ENCODE data around the gene REPS1.

REPS1 gene

DNA sequence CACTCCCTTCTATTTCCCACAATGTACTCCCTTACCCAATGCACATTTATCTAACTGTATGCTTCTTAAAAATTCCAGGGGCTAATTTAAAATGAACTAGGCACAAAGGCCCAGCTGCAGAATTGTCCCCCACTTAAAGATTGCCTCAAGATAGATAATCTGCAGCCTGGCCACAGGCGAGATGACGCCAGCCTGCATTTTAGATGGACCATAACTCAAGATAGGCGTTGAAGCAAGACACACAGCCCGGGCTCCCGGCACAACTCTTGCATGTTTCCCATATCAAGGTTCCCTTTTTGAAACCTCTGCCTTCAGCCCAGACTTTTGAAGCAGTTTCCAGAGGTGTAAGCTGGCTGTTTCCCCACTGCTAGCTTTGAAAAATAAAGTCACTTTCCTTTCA is 3.2 kb upstream of the REPS1 start:
- peaks cover 7% of the 10 kb centered on the region; the same call in 1 of the 2 replicates for H3K4me1 ChIP-seq (ENCODE audit: insufficient read depth, low read length)
- H3K9me3 ChIP-seq (ENCODE audit: control insufficient read depth, insufficient read depth, low read length), result no peaks in the 10 kb centered on the region
- H3K9ac ChIP-seq (ENCODE audit: low read depth, low read length), result no peak overlapping the region
- H3K36me3 ChIP-seq (ENCODE audit: insufficient read depth, low read length), result no peaks in the 10 kb centered on the region

DNA sequence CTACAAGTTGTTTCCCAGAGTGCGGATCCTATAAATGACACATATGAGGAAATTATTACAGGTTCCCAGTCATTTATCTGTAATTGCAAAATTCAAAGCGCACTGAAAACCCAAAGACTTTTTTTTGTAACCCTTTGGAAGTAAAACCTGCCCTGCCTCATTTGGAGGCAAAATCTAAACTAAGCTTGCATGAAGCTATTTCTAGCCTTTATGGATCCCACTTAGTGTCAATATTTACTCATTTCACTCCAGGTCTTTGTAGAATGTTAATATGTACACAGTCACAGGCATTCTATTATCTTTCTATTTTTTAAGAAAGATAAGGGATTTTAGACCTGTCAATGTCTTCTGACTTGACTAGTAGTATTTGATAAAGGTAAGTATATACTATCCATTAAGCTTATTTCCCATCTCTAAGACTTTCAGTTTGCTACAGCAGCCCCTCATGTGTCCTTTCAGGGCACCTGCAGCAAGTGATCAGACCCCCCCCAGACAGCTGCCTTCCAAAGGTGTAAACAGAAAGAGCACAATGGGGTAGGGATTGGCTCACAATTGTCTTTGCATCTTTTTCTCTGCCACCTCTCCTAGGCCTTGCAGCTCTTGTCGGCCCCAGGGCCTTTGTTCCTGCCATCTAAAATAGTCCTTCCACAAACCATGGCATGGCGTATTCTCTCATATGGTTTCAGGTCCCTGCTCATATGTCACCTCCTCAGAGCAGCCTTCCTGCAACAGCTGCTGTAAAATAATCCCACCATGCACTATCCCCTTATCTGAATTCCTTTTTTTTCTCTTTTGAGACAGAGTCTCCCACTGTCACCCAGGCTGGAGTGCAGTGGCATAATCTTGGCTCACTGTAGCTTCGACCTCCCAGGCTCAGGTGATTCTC is 1.3 kb upstream of the REPS1 start:
- Histone ChIP-seq H3K36me3 (ENCODE audit: insufficient read depth, low read length) (no peaks in the 10 kb centered on the region), H3K9me3 (ENCODE audit: control insufficient read depth, insufficient read depth, low read length) (no peaks in the 10 kb centered on the region), H3K4me1 (ENCODE audit: insufficient read depth, low read length) (peaks cover 17% of the 10 kb centered on the region), H3K9ac (ENCODE audit: low read depth, low read length) (no peak overlapping the region)

DNA sequence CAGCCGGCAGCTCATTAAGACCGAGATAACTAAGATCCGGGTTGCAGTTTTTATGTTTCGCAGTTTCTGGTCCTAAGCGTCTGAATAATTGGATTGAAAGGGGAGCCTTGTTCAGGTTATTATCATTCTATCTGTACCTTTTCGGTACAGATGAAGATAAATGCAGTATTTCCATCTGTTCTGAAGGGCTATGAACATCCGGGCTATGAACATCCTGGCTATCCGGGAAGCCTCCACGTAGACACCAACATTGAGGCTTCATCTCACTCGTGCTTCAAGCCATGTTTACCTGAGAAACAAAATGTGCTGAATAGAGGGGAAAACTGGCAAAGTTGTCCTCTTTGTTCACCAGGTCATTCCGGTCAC is 399 bp upstream of the REPS1 start:
- no peaks in the 10 kb centered on the region for H3K9me3 ChIP-seq (ENCODE audit: control insufficient read depth, insufficient read depth, low read length)

DNA sequence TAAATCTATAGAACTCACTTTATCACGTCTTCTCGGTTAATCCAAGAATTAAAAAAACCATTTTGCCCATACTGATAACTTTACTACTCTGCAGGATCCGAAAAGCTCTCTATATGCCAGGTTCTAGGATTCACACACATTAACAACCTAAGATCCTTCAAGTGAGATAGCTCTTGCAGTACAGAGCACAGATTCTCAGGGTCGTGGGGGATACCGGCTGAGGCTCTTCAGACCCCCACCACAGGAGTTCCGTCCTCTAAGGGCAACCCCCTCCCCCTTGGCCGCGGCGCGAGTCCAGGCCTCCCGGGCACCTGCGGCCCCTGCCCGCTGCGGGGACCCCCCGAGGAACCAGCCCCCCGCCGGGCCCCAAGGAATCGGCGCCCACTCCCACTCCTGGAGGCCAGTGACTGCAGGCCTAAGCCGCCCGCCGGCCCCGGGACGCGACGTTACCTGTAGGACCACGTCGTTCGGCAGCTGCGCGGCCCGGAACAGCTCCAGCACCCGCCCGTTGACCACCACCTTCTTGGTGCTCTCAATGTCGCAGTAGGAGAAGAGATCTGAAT is 892 bp downstream of the REPS1 start:
- no peaks in the 10 kb centered on the region for H3K9me3 ChIP-seq (ENCODE audit: control insufficient read depth, insufficient read depth, low read length)
- peaks cover 18% of the 10 kb centered on the region for H3K4me1 ChIP-seq (ENCODE audit: insufficient read depth, low read length)
- no peaks in the 10 kb centered on the region for H3K36me3 ChIP-seq (ENCODE audit: insufficient read depth, low read length)

More for the DNA sequence above, 399 bp upstream of the REPS1 start:
- Histone ChIP-seq H3K36me3 (ENCODE audit: insufficient read depth, low read length) (no peaks in the 10 kb centered on the region), H3K4me1 (ENCODE audit: insufficient read depth, low read length) (peaks cover 16% of the 10 kb centered on the region), H3K9ac (ENCODE audit: low read depth, low read length) (peak overlapping the region; percentile 82)

DNA sequence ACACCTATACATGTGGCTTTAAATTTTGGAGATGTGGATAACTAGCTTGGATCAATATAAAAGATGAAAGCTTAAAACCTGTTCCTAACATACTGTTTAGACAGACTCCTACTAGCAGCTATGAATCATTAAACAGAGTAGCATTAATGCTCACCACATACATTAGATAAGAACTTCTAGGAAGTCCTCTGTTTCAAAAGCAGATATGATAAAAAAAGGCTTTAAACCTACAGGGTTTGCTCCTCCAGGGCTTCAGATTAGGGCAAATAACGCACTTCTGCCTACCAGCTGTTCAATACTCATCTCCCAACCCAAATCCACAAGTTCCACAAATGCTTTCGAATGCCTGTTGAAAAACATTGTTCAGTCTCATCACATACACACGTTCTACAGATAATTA is 1.5 kb downstream of the REPS1 start:
- Histone ChIP-seq H3K9me3 (ENCODE audit: control insufficient read depth, insufficient read depth, low read length) (no peaks in the 10 kb centered on the region), H3K4me1 (ENCODE audit: insufficient read depth, low read length) (peaks cover 18% of the 10 kb centered on the region), H3K36me3 (ENCODE audit: insufficient read depth, low read length) (no peaks in the 10 kb centered on the region), H3K9ac (ENCODE audit: low read depth, low read length) (peak overlapping the region; percentile 82)

More for the DNA sequence above, 892 bp downstream of the REPS1 start:
- H3K9ac ChIP-seq (ENCODE audit: low read depth, low read length), result peak overlapping the region; percentile 82

DNA sequence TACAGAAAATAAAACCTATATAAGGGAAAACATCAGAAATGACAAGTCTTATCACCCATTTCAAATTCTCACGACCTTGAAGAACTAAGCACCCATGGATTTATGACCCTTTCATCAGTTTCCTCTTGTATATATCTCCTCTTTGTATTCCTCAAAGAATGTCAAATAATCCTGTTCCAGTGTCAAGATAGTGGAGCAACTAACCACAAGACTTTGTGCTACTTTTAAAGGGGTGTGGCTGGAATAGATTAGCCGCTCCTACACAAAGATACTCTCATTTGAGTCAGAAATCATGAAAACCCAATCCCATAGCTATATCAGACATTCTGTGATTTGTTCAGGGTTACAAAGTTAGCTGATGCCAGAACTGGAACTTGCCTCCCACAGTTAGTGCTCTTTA is 6.6 kb downstream of the REPS1 start:
- Histone ChIP-seq H3K9ac (ENCODE audit: low read depth, low read length) (no peak overlapping the region), H3K4me1 (ENCODE audit: insufficient read depth, low read length) (peaks cover 52% of the 10 kb centered on the region), H3K36me3 (ENCODE audit: insufficient read depth, low read length) (no peaks in the 10 kb centered on the region), H3K9me3 (ENCODE audit: control insufficient read depth, insufficient read depth, low read length) (no peaks in the 10 kb centered on the region)

DNA sequence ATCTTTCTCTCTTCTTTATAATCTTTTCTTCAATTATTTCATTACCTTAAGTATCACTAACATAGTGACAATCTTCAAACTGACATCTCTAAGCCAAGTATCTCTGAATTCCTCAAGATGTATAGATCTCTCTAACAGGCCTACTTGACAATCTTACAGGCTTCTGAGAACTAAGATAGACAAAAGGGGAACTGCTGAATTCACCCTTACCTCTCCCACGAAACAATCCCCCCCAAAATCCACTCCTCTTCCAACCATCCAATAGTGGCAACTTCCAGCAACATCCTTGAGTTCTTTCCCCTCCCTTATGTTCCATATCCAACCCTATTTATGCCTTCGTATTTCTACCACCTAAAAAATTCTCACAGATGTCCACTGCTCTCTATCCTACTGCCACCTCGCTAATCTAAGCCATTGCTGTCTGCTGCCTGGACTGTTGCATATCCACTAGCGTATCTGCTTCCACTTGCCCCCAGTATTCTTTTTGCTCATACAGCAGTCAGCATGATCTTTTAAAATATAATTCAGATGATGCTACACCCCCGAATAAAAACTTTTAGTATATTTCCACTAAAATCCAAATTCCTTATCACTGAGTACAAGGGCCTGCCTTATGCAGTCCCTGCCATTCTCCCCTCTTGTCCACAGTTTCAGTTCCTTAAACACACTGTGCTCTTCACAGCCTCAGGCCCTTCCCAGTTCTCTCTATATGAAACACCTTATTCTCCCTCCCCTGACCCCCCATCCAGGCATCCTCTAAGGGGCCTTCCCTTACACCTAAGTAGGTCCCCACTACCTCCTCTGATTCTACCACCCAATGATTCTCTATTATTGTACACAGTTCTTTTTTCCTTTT is 8.0 kb downstream of the REPS1 start:
- H3K4me1 ChIP-seq (ENCODE audit: insufficient read depth, low read length), result peaks cover 55% of the 10 kb centered on the region
- no peaks in the 10 kb centered on the region for H3K36me3 ChIP-seq (ENCODE audit: insufficient read depth, low read length)
- no peaks in the 10 kb centered on the region for H3K9me3 ChIP-seq (ENCODE audit: control insufficient read depth, insufficient read depth, low read length)
- no peak overlapping the region for H3K9ac ChIP-seq (ENCODE audit: low read depth, low read length)

DNA sequence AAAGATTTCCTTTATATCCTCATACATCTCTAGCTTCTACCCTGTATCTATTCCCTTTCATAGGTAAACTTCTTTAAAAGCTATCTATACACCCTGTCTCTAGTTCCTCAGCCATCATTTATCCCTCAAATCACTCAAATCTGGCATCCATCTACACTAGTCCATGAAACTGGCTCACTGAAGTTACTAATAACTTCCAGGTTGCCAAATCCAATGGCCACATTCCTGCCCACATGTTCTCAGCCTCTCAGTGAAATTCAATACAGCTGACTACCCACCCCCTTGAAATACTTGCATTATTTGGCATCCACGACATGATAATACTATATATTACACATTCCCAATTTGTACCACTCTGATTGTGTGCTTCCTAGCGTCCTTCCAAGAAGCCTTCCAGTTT is 8.7 kb downstream of the REPS1 start:
- H3K4me1 ChIP-seq (ENCODE audit: insufficient read depth, low read length), result peaks cover 49% of the 10 kb centered on the region
- no peak overlapping the region for H3K9ac ChIP-seq (ENCODE audit: low read depth, low read length)
- no peaks in the 10 kb centered on the region for H3K9me3 ChIP-seq (ENCODE audit: control insufficient read depth, insufficient read depth, low read length)
- no peaks in the 10 kb centered on the region for H3K36me3 ChIP-seq (ENCODE audit: insufficient read depth, low read length)

DNA sequence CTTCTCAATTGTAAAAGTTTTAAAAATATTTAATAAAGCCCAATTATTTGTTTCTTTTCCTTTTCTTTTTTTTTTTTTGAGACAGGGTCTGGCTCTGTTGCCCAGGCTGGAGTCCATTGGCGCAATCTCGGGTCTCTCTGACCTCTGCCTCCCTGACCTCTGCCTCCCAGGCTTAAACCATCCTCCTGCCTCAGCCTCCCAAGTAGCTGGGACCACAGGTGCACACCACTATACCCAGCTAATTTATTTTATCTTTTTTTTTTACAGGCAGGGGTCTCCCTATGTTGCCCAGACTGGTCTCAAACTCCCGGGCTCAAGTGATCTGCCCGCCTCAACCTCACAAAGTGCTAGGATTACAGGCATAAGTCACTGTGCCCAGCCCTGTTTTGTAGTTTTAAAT is 9.8 kb downstream of the REPS1 start:
- H3K36me3 ChIP-seq (ENCODE audit: insufficient read depth, low read length), result no peaks in the 10 kb centered on the region
- no peak overlapping the region for H3K9ac ChIP-seq (ENCODE audit: low read depth, low read length)
- no peaks in the 10 kb centered on the region for H3K9me3 ChIP-seq (ENCODE audit: control insufficient read depth, insufficient read depth, low read length)
- H3K4me1 ChIP-seq (ENCODE audit: insufficient read depth, low read length), result peaks cover 50% of the 10 kb centered on the region

DNA sequence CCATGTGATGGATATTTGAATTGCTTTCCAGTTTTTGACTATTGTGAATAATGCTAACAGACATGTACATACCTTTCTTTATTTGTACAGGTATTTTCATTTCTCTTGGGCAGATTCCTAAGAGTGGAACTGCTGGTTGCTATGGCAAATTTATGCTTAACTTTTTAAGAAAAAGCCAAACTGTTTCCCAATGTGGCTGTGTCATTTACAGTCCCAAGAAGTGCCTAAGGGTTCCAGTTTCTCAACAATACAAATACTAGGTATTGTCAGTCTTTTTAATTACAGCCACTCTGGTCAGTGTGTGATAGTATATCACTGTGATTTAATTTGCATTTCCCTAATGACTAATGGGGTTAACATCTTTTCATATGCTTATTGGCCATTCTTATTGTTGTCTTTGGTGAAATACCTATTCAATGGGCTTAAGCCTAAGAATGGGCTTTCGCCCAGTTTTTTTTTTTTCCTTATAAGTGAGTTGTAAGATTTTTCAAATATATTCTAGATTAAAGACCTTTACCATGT is 10.3 kb downstream of the REPS1 start:
- no peaks in the 10 kb centered on the region for H3K9me3 ChIP-seq (ENCODE audit: control insufficient read depth, insufficient read depth, low read length)
- no peaks in the 10 kb centered on the region for H3K36me3 ChIP-seq (ENCODE audit: insufficient read depth, low read length)
- H3K4me1 ChIP-seq (ENCODE audit: insufficient read depth, low read length), result peaks cover 53% of the 10 kb centered on the region
- H3K9ac ChIP-seq (ENCODE audit: low read depth, low read length), result no peak overlapping the region

DNA sequence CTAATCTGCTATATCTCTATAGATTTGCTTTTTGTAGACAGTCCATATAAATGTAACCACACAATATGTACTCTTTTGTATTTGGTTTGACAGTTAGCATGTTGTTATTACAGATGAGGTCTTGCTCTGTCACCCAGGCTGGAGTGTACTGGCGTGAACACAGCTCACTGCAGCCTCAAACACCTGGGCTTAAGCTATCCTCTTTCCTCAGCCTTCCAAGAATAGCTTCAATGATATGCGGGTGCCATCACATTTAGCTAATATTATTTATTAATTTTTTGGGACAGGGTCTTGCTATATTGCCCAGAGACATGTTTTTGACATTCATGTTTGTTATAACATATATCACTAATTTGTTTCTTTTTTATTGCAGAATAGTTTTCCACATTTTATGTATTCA is 10.8 kb downstream of the REPS1 start:
- Histone ChIP-seq H3K36me3 (ENCODE audit: insufficient read depth, low read length) (no peaks in the 10 kb centered on the region), H3K9me3 (ENCODE audit: control insufficient read depth, insufficient read depth, low read length) (no peaks in the 10 kb centered on the region), H3K4me1 (ENCODE audit: insufficient read depth, low read length) (peaks cover 57% of the 10 kb centered on the region), H3K9ac (ENCODE audit: low read depth, low read length) (no peak overlapping the region)

DNA sequence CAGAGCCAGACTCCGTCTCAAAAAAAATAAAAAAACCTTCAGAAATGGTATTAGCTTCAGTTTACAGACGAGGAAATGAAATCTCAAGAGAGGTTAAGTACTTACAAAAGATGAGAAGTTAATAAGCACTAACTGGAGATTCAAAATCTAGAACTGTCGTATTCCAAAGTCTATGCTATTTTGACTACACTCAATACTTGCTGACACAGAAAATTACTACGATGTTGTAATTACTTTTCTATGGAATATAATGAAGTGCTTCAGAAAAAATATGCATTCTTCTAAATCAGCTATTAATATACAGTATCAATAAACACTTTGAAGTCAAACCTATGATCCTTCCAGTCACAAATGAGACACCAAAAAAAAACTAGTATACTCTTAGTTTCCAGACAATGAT is 12.2 kb downstream of the REPS1 start:
- Histone ChIP-seq H3K9ac (ENCODE audit: low read depth, low read length) (no peak overlapping the region), H3K9me3 (ENCODE audit: control insufficient read depth, insufficient read depth, low read length) (no peaks in the 10 kb centered on the region), H3K4me1 (ENCODE audit: insufficient read depth, low read length) (peaks cover 68% of the 10 kb centered on the region), H3K36me3 (ENCODE audit: insufficient read depth, low read length) (no peaks in the 10 kb centered on the region)

DNA sequence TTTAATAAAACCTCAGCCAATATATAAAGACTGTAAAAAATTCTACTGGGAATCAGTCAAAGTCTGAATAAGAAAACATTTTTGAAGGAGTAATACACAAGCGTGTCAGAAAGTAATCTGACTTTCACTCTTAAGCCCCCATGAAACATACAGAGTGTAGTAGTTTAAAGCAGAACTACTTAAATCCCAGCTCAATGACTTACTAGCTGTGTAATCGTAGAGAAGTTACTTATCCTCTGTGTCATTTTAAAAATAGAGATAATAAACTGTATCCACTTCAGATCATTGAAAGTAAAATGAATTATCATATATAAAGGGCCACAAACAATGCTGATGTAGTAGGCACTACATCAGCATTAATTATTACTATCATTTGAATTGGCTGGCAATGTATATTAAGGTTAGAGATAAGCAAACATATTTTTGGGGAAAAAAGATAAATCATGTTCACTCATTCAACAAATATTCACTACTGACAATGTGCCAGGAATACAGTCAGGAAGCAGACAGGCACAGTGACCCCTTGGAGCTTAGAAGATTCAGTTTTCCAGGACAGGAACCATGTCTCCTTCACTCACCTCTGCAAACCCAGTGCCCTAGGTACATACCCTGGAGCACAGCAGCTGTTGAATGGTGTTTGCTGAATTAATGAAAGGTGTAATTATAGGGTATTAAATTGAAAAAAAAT is 14.4 kb downstream of the REPS1 start:
- Histone ChIP-seq H3K9ac (ENCODE audit: low read depth, low read length) (no peak overlapping the region), H3K4me1 (ENCODE audit: insufficient read depth, low read length) (peaks cover 54% of the 10 kb centered on the region), H3K36me3 (ENCODE audit: insufficient read depth, low read length) (no peaks in the 10 kb centered on the region), H3K9me3 (ENCODE audit: control insufficient read depth, insufficient read depth, low read length) (no peaks in the 10 kb centered on the region)

DNA sequence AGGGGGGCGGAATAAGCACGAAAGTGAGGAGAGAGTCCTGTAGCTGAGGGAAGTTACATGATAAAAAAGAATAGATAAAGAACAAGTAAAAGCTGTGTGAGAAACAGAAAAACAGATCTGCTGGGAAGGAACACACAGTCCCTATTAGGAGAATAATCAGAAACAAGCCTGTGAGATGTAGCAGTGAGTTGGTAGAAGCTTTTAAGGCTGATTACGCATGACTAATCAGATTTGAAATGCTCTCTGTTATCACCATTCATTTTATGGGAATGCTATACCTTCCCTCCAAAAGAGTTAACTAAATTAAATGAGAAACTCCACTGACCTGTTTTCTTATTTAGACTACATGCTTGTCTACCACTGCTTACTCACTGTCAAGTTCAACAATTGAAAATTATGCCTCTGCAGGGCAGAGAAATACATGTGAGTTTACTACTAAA is 15.8 kb downstream of the REPS1 start:
- H3K9ac ChIP-seq (ENCODE audit: low read depth, low read length), result no peak overlapping the region
- H3K4me1 ChIP-seq (ENCODE audit: insufficient read depth, low read length), result peaks cover 52% of the 10 kb centered on the region
- no peaks in the 10 kb centered on the region for H3K9me3 ChIP-seq (ENCODE audit: control insufficient read depth, insufficient read depth, low read length)
- no peaks in the 10 kb centered on the region for H3K36me3 ChIP-seq (ENCODE audit: insufficient read depth, low read length)
